Posterior vena cava (tissue), 2 donors: ENCODE data around the gene FSIP1. TPM values are rescaled to one million over a fixed set of nuclear protein-coding genes. Genes with fewer than 3 reads are reported as not detected.

ENCODE experiments used
- DNase-seq: peaks from one replicate; pipeline ENCODE4 v3.0.0-alpha.2; 2020; ENCODE audit warnings: low spot score
- intact Hi-C, 2 donors: fragments of 100-400 bp; cut with DNase I; formaldehyde crosslinking; loops; one replicate each; pipeline versions ENCODE4 v1.14.1 to v1.14.2; 2022 to 2023
- total RNA-seq, 2 donors: library from RNA; stranded (reverse); fragmentation: NEBNext Ultra II Directional; extraction: Animal tissue kit (Norgen Biotek cat#: 25700); gene quantifications; one replicate each; pipeline ENCODE4 v1.2.1, GENCODE V29; 2021
- donor health status: DM: yes; HTN: yes; CAD: no.
- donor health status: DM: yes; HTN: yes; CAD: no.

Gene FSIP1
- total RNA-seq, 2 donors from 2014 or later: 0.69 to 1.00 TPM

- intact Hi-C loops: no loop called here
- no peak for DNase-seq
Observed at GRCh38 chr15:39736412-39737195, 46.0 kb downstream of the FSIP1 start.

- DNase-seq: no peak
- intact Hi-C loops: no loop called here
Observed at GRCh38 chr15:39735120-39735717, 47.4 kb downstream of the FSIP1 start.

GRCh38 chr15:39731266-39731665 is 51.4 kb downstream of the FSIP1 start:
- intact Hi-C loops: loop anchor here in 1 of 2 donors (5.0 kb wide), 1 partner anchor 304 kb away; no protein-coding TSS in a partner anchor
- DNase-seq: no peak

- no peak for DNase-seq
- intact Hi-C loops: loop anchor here in 1 of 2 donors (5.0 kb wide), 1 partner anchor 303 kb away; no protein-coding TSS in a partner anchor
Observed at GRCh38 chr15:39730552-39730951, 52.1 kb downstream of the FSIP1 start.

GRCh38 chr15:39729500-39729899 is 53.1 kb downstream of the FSIP1 start:
- no peak for DNase-seq
- intact Hi-C loops: no loop called here

GRCh38 chr15:39728845-39729244 is 53.8 kb downstream of the FSIP1 start:
- DNase-seq: no peak
- intact Hi-C loops: no loop called here

GRCh38 chr15:39721893-39722292 is 60.7 kb downstream of the FSIP1 start:
- no peak for DNase-seq
- intact Hi-C loops: no loop called here

GRCh38 chr15:39720621-39721611 is 61.7 kb downstream of the FSIP1 start:
- intact Hi-C loops: no loop called here
- no peak for DNase-seq

GRCh38 chr15:39720081-39720480 is 62.6 kb downstream of the FSIP1 start:
- intact Hi-C loops: no loop called here
- DNase-seq: no peak

- DNase-seq: no peak
- intact Hi-C loops: no loop called here
Observed at GRCh38 chr15:39719109-39719508, 63.5 kb downstream of the FSIP1 start.

- DNase-seq: no peak
- intact Hi-C loops: no loop called here
Observed at GRCh38 chr15:39717134-39717533, 65.5 kb downstream of the FSIP1 start.

- DNase-seq: no peak
- intact Hi-C loops: no loop called here
Observed at GRCh38 chr15:39714251-39714650, 68.4 kb downstream of the FSIP1 start.

GRCh38 chr15:39713846-39714245 is 68.8 kb downstream of the FSIP1 start:
- intact Hi-C loops: no loop called here
- DNase-seq: no peak

GRCh38 chr15:39710681-39711080 is 72.0 kb downstream of the FSIP1 start:
- DNase-seq: no peak
- intact Hi-C loops: no loop called here

- DNase-seq: no peak
- intact Hi-C loops: loop anchor here in 1 of 2 donors (10.0 kb wide), 1 partner anchor 45 kb away; no protein-coding TSS in a partner anchor
Observed at GRCh38 chr15:39709941-39710340, 72.7 kb downstream of the FSIP1 start.

- no peak for DNase-seq
- intact Hi-C loops: loop anchor here in 1 of 2 donors (10.0 kb wide), 1 partner anchor 49 kb away; no protein-coding TSS in a partner anchor
Observed at GRCh38 chr15:39706206-39706605, 76.4 kb downstream of the FSIP1 start.

- intact Hi-C loops: loop anchor here in 1 of 2 donors (10.0 kb wide), 1 partner anchor 50 kb away; no protein-coding TSS in a partner anchor
- DNase-seq: no peak
Observed at GRCh38 chr15:39704689-39705088, 78.0 kb downstream of the FSIP1 start.

- DNase-seq: no peak
- intact Hi-C loops: loop anchor here in 1 of 2 donors (10.0 kb wide), 1 partner anchor 51 kb away; no protein-coding TSS in a partner anchor
Observed at GRCh38 chr15:39704235-39704634, 78.4 kb downstream of the FSIP1 start.

GRCh38 chr15:39701988-39702387 is 80.7 kb downstream of the FSIP1 start:
- intact Hi-C loops: loop anchor here in 1 of 2 donors (10.0 kb wide), 1 partner anchor 53 kb away; no protein-coding TSS in a partner anchor
- no peak for DNase-seq
